Omental fat pad (tissue), 4 donors: Measurements from ENCODE around the gene LINGO1. TPM values are rescaled to one million over a fixed set of nuclear protein-coding genes. Genes with fewer than 3 reads are reported as not detected.

Experiments used
- ATAC-seq: fragments of 150-250 bp; one replicate; pipeline ENCODE4 v1.9.1; 2016; ENCODE audit warnings: mild to moderate bottlenecking, moderate library complexity; ENCODE audit not compliant: low FRiP score
- DNase-seq: peaks from one replicate; pipeline ENCODE4 v3.0.0-alpha.2; 2019; ENCODE audit warnings: low spot score
- CTCF ChIP-seq, 3 donors: fragments of 450-650 bp; IDR thresholded peaks; one replicate each; pipeline ENCODE4 v1.5.1; 2016 to 2017; ENCODE audit warnings: antibody characterized with exemption in 3 of 3, mild to moderate bottlenecking in 3 of 3, moderate library complexity in 2 of 3
- total RNA-seq, 4 donors: library from RNA; depleted of rRNA; stranded (reverse); fragments of >200 nt; gene quantifications; one replicate each; pipeline ENCODE4 v1.1.0, GENCODE V29; 2016

Gene LINGO1
- total RNA-seq, 4 donors from 2014 or later: 0.36 to 1.7 (median 0.69) TPM

- DNase-seq (no peak), ATAC-seq (no peak)
- no peak for TF ChIP-seq CTCF (IDR thresholded peaks at IDR 0.05)
These were observed 40.6 kb downstream of the LINGO1 start for GRCh38 chr15:77591968-77592613.

GRCh38 chr15:77589839-77590238, 42.9 kb downstream of the LINGO1 start:
- TF ChIP-seq CTCF (IDR thresholded peaks at IDR 0.05): no peak
- ATAC-seq: no peak
- DNase-seq: no peak

- no peak for ATAC-seq
- no peak for DNase-seq
- TF ChIP-seq CTCF (IDR thresholded peaks at IDR 0.05): no peak
These were observed 44.6 kb downstream of the LINGO1 start for GRCh38 chr15:77588126-77588525.

GRCh38 chr15:77584691-77585090, 48.0 kb downstream of the LINGO1 start:
- no peak for TF ChIP-seq CTCF (IDR thresholded peaks at IDR 0.05)
- DNase-seq: no peak
- ATAC-seq: no peak

GRCh38 chr15:77584201-77584600, 48.5 kb downstream of the LINGO1 start:
- TF ChIP-seq CTCF (IDR thresholded peaks at IDR 0.05): no peak
- ATAC-seq (no peak), DNase-seq (no peak)

- TF ChIP-seq CTCF (IDR thresholded peaks at IDR 0.05): no peak
- DNase-seq (no peak), ATAC-seq (no peak)
These were observed 49.9 kb downstream of the LINGO1 start for GRCh38 chr15:77582763-77583162.

- no peak for TF ChIP-seq CTCF (IDR thresholded peaks at IDR 0.05)
- ATAC-seq: no peak
- no peak for DNase-seq
These were observed 50.7 kb downstream of the LINGO1 start for GRCh38 chr15:77581896-77582569.
